Testis (tissue), 3 donors: ENCODE measurements around the gene CDC42BPB. TPM values are rescaled to one million over a fixed set of nuclear protein-coding genes. Genes with fewer than 3 reads are reported as not detected.

Source experiments
- DNase-seq: peaks from one replicate; pipeline ENCODE4 v3.0.0-alpha.2; 2019
- H3K27ac ChIP-seq, 2 donors: fragments of 200-600 bp; sonication (generic); one replicate each; pipeline ENCODE4 v1.5.1; 2019
- H3K27me3 ChIP-seq: fragments of 200-600 bp; sonication (generic); one replicate; pipeline ENCODE4 v1.5.1; 2019
- H3K36me3 ChIP-seq: fragments of 200-600 bp; sonication (generic); one replicate; pipeline ENCODE4 v1.5.1; 2017; ENCODE audit warnings: low read depth; ENCODE audit errors: missing control alignments
- H3K4me1 ChIP-seq: fragments of 200-600 bp; sonication (generic); one replicate; pipeline ENCODE4 v1.5.1; 2019
- H3K4me3 ChIP-seq, 2 donors: fragments of 200-600 bp; sonication (generic); one replicate each; pipeline ENCODE4 v1.5.1; 2017 to 2019
- H3K9me3 ChIP-seq: fragments of 200-600 bp; sonication (generic); one replicate; pipeline ENCODE4 v1.5.1; 2017
- POLR2A ChIP-seq: fragments of 450-650 bp; IDR thresholded peaks from one replicate; pipeline ENCODE4 v1.6.1; 2017; ENCODE audit warnings: antibody characterized with exemption, mild to moderate bottlenecking, moderate library complexity
- WGBS, 2 donors: methylation state at CpG; one replicate each; pipeline ENCODE4 v1.1.5; 2018; 5-methylcytosine and 5-hydroxymethylcytosine counted together
- intact Hi-C: fragments of 100-400 bp; cut with DNase I; formaldehyde crosslinking; loops from one replicate; pipeline ENCODE4 v1.15.1; 2023; ENCODE audit warnings: low total_unique reads
- polyA plus RNA-seq: library from polyadenylated mRNA; stranded (reverse); fragments of 350-450 nt; fragmentation: Illumina TruSeq; extraction: RNeasy Lipid Tissue Mini Kit (QIAGEN cat#74804); gene quantifications from one replicate; pipeline ENCODE4 v1.2.3, GENCODE V29; 2014; ENCODE audit warnings: low read depth, low replicate concordance; ENCODE audit not compliant: insufficient read depth
- total RNA-seq, 2 donors: library from RNA; depleted of rRNA; stranded (reverse); fragments of >200 nt; gene quantifications; one replicate each; pipeline ENCODE4 v1.2.3, GENCODE V29; 2016
- TF ChIP-seq, protein P1 (sequence below), 3 experiments: fragments of 450-650 bp in 2 of 3; fragments of 200-600 bp in 1 of 3; sonication (generic) in 1 of 3; IDR thresholded peaks; one replicate each; pipeline ENCODE4 v1.5.1; 2016 to 2019; ENCODE audit warnings: antibody characterized with exemption in 3 of 3, mild to moderate bottlenecking in 2 of 3, moderate library complexity in 1 of 3

CDC42BPB gene
- total and polyA plus RNA-seq, 3 donors from 2014 or later, result 90.3 to 216 (median 201) TPM

DNA sequence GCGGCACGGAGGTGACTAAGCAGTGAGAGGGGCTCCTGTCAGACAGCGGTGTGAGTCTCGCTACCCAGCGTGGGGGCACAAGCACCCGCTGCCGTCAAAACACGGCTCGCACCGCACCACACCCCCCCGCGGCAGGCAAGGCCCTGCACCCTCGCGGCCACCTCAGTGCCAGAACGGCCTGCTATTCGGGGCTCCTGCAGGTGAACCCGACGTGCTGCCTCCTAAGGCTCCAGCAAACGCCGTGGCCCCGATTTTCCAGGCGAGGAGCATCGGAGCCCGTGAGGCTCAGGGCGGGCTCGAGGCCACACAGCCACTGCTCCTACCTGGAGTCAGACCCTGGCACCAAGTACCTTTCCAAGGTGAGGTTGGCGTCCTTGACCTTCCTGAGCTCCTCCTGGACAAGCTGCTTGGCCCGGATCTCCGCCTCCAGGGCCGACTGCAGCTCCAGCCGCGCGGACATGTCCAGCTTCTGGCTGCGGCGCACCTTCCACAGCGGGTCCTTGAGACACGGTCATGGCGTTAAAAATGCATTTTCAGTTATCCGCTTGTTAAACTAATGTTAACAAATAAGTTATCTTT lies 93.1 kb downstream of the CDC42BPB start:
- no peak for DNase-seq
- Histone ChIP-seq H3K36me3 (no peaks in the 10 kb centered on the region), H3K27ac (no peak overlapping the region), H3K9me3 (no peaks in the 10 kb centered on the region), H3K4me1 (no peaks in the 10 kb centered on the region), H3K27me3 (no peaks in the 10 kb centered on the region), H3K4me3 (no peak overlapping the region)
- TF ChIP-seq POLR2A, result no peak
- TF ChIP-seq, protein P1, sequence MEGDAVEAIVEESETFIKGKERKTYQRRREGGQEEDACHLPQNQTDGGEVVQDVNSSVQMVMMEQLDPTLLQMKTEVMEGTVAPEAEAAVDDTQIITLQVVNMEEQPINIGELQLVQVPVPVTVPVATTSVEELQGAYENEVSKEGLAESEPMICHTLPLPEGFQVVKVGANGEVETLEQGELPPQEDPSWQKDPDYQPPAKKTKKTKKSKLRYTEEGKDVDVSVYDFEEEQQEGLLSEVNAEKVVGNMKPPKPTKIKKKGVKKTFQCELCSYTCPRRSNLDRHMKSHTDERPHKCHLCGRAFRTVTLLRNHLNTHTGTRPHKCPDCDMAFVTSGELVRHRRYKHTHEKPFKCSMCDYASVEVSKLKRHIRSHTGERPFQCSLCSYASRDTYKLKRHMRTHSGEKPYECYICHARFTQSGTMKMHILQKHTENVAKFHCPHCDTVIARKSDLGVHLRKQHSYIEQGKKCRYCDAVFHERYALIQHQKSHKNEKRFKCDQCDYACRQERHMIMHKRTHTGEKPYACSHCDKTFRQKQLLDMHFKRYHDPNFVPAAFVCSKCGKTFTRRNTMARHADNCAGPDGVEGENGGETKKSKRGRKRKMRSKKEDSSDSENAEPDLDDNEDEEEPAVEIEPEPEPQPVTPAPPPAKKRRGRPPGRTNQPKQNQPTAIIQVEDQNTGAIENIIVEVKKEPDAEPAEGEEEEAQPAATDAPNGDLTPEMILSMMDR (IDR thresholded peaks at IDR 0.05), result no peak
- intact Hi-C loops, result no loop called here
- WGBS, 2 donors, result 95% methylated on average over 27 to 38 of the region's 39 CpGs

DNA sequence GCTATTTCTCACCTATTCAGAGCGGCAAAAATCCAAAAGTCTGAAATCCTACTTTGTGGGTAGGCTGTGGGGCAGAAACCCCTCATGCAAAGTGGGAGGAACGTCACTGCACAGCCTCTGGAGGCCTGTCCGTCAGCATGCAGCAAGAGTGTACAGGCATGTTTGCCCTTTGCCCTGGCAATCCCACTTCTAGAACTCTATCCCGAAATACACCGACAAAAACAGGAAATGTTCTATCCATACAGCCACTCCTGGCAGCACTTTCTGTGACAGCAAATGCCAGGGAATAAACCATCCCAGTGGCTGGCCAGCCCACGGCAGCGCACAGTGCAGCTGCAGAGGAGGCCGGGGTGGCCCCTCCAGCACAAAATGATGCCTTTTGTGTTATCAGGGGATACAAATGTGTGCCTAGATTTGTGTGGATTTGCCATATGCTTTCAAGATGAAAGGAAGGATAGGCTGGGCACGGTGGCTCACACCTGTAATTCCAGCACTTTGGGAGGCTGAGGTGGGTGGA lies 95.2 kb downstream of the CDC42BPB start:
- DNase-seq, result no peak
- Histone ChIP-seq H3K4me1 (no peaks in the 10 kb centered on the region), H3K9me3 (no peaks in the 10 kb centered on the region), H3K4me3 (no peak overlapping the region), H3K36me3 (no peaks in the 10 kb centered on the region), H3K27me3 (no peaks in the 10 kb centered on the region), H3K27ac (no peak overlapping the region)
- TF ChIP-seq POLR2A, result no peak
- TF ChIP-seq, protein P1 (IDR thresholded peaks at IDR 0.05), result no peak
- WGBS, 2 donors, result 87 to 88% methylated on average over 6 to 9 of the region's 9 CpGs
- intact Hi-C loops, result no loop called here

DNA sequence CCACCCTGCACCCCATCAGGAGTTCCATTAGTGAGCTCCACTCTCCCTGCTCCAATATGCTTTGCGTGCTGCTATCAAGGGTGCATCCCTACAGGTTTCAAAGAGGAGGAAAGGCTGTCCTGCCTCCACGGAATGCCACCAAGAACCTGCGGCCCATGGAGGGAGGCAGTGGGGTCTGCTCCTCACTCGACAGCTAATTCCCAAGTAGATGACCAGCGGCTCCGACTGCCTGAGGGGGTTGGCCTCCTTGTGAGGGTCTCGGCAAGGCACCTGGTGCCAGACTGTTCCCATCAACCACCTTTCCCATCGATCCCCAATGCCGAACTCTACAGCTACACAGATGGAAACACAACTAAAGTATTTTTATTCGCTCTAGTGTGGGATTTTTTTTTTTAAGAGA lies 98.9 kb downstream of the CDC42BPB start:
- H3K4me3 ChIP-seq, result no peak overlapping the region
- H3K27ac ChIP-seq, result no peak overlapping the region
- no peaks in the 10 kb centered on the region for H3K9me3 ChIP-seq
- intact Hi-C loops, result no loop called here
- H3K4me1 ChIP-seq, result no peaks in the 10 kb centered on the region
- 92 to 95% methylated on average over 10 of the region's 10 CpGs for WGBS, 2 donors
- no peak for DNase-seq
- TF ChIP-seq, protein P1 (IDR thresholded peaks at IDR 0.05), result no peak
- TF ChIP-seq POLR2A, result no peak
- no peaks in the 10 kb centered on the region for H3K27me3 ChIP-seq
- H3K36me3 ChIP-seq, result no peaks in the 10 kb centered on the region

DNA sequence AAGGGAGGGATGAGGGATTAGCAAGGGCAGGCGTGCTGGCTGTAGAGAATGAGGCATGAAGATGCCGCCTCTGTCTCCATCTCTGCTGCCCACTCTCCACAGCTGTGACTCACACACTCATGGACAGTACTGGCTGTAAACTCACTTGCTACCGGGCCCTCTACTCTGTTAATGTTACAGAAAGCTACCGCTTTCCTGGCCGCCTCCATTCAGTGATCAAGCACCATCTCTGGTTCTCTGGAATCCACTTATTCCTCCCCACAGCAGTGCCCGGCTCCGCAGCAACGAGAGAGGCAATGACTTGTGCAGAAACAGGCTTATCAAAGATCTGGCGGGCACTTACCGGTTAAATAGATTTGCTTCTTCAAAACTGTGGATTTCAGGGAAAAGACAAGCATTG lies 100.1 kb downstream of the CDC42BPB start:
- WGBS, 2 donors, result 88 to 96% methylated on average over 10 of the region's 10 CpGs
- intact Hi-C loops, result no loop called here
- Histone ChIP-seq H3K4me3 (no peak overlapping the region), H3K27ac (no peak overlapping the region), H3K4me1 (no peaks in the 10 kb centered on the region), H3K9me3 (no peaks in the 10 kb centered on the region), H3K27me3 (no peaks in the 10 kb centered on the region), H3K36me3 (no peaks in the 10 kb centered on the region)
- no peak for TF ChIP-seq POLR2A
- TF ChIP-seq, protein P1 (IDR thresholded peaks at IDR 0.05), result no peak
- no peak for DNase-seq
